GDM1 (cell line): ENCODE results near the gene NFIX.

Experiments used
- DNase-seq: peaks from one replicate; lab custom pipeline; 2025; lab: John Stamatoyannopoulos, UW

Gene NFIX

GRCh38 chr19:13073263-13073662 lies 78.0 kb downstream of the NFIX start:
- DNase-seq: no peak

- no peak for DNase-seq
Observed at GRCh38 chr19:13074378-13074777, 79.1 kb downstream of the NFIX start.

- DNase-seq: no peak
Observed at GRCh38 chr19:13076320-13076719, 81.0 kb downstream of the NFIX start.

- DNase-seq: no peak
Observed at GRCh38 chr19:13076787-13077186, 81.5 kb downstream of the NFIX start.

- DNase-seq: no peak
Observed at GRCh38 chr19:13077240-13077639, 82.0 kb downstream of the NFIX start.

GRCh38 chr19:13078381-13078780 lies 83.1 kb downstream of the NFIX start:
- DNase-seq: no peak

- DNase-seq: no peak
Observed at GRCh38 chr19:13078897-13079541, 83.7 kb downstream of the NFIX start.

GRCh38 chr19:13079542-13079986 lies 84.3 kb downstream of the NFIX start:
- peak; percentile 57 for DNase-seq

- no peak for DNase-seq
Observed at GRCh38 chr19:13082192-13083007, 87.1 kb downstream of the NFIX start.

GRCh38 chr19:13083008-13083404 lies 87.7 kb downstream of the NFIX start:
- DNase-seq: no peak

GRCh38 chr19:13083627-13084026 lies 88.4 kb downstream of the NFIX start:
- DNase-seq: no peak

GRCh38 chr19:13085666-13086065 lies 90.4 kb downstream of the NFIX start:
- DNase-seq: no peak

GRCh38 chr19:13086341-13086740 lies 91.1 kb downstream of the NFIX start:
- no peak for DNase-seq

- no peak for DNase-seq
Observed at GRCh38 chr19:13087295-13087694, 92.0 kb downstream of the NFIX start.

GRCh38 chr19:13087795-13088537 lies 92.7 kb downstream of the NFIX start:
- no peak for DNase-seq

GRCh38 chr19:13089139-13089856 lies 94.0 kb downstream of the NFIX start:
- no peak for DNase-seq

- DNase-seq: no peak
Observed at GRCh38 chr19:13089857-13090507, 94.7 kb downstream of the NFIX start.

GRCh38 chr19:13090511-13091231 lies 95.4 kb downstream of the NFIX start:
- DNase-seq: no peak

- no peak for DNase-seq
Observed at GRCh38 chr19:13091400-13092157, 96.3 kb downstream of the NFIX start.

- no peak for DNase-seq
Observed at GRCh38 chr19:13092158-13092543, 96.9 kb downstream of the NFIX start.
